Measurements from ENCODE around the gene HNRNPA1.

- no peak for TF ChIP-seq POLR2A (IDR thresholded peaks at IDR 0.05)
- TF ChIP-seq CTCF (IDR thresholded peaks at IDR 0.05): no peak
Observed at GRCh38 chr12:54296393-54297099, 16.0 kb downstream of the HNRNPA1 start.
